ENCODE measurements around the gene NYAP1.

The NYAP1 gene

DNA sequence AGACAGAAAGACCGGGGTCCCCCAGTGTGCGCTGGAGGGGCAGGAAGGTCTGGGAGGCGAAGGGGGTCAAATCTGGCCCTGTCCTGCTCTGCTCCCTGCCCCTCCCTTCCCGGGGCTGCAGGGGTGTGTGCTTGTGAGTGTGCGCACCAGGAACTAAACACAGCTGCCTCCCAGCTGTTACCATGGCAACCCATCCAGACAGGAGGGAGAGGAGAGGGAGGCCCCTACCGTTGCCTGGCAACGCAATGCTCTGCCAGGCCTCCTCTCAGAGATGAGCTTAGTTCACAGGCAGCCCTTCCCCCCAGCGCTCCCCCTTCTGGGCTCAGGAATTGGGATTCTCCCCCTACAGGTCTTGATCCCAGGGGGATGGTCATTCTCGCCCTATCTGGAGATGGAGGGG, 6.1 kb downstream of the NYAP1 start:
- no peaks in the 10 kb centered on the region for H3F3A ChIP-seq (ENCODE audit: low read depth)
- H3K79me2 ChIP-seq (ENCODE audit: insufficient read depth, low read length) = no peaks in the 10 kb centered on the region
- no peaks in the 10 kb centered on the region for H3K4me1 ChIP-seq (ENCODE audit: insufficient read depth, low read length, poor library complexity, severe bottlenecking)
- no peaks in the 10 kb centered on the region for H3K27me3 ChIP-seq (ENCODE audit: insufficient read depth, low read length, poor library complexity, severe bottlenecking)
- H3K36me3 ChIP-seq (ENCODE audit: insufficient read depth, low read length) = no peaks in the 10 kb centered on the region
- no peaks in the 10 kb centered on the region for H3K9me3 ChIP-seq (ENCODE audit: insufficient read depth, low read depth, low read length)
- no peak overlapping the region for H2AFZ ChIP-seq (ENCODE audit: low read length)
- no peak overlapping the region for H3K4me2 ChIP-seq (ENCODE audit: low read depth, low read length, poor library complexity, severe bottlenecking)
- no peak overlapping the region for H3K4me3 ChIP-seq (ENCODE audit: low read length, poor library complexity, severe bottlenecking)
- H3K9ac ChIP-seq (ENCODE audit: low read depth, low read length, poor library complexity, severe bottlenecking) = no peak overlapping the region
- H4K20me1 ChIP-seq (ENCODE audit: insufficient read depth, low read length, poor library complexity, severe bottlenecking) = no peaks in the 10 kb centered on the region
- H3K9me2 ChIP-seq (replicated peaks; ENCODE audit: low read depth, low read length) = no peaks in the 10 kb centered on the region
- TF ChIP-seq EZH2phosphoT487 (IDR thresholded peaks at IDR 0.05; ENCODE audit: borderline replicate concordance) = no peak
- TF ChIP-seq CTCF (conservative IDR thresholded peaks at IDR 0.05; ENCODE audit: low read length) = no peak

- Histone ChIP-seq H3K4me3 (ENCODE audit: low read length, poor library complexity, severe bottlenecking) (no peak overlapping the region), H3K9ac (ENCODE audit: low read depth, low read length, poor library complexity, severe bottlenecking) (no peak overlapping the region), H4K20me1 (ENCODE audit: insufficient read depth, low read length, poor library complexity, severe bottlenecking) (no peaks in the 10 kb centered on the region), H3K27me3 (ENCODE audit: insufficient read depth, low read length, poor library complexity, severe bottlenecking) (no peaks in the 10 kb centered on the region), H3K4me2 (ENCODE audit: low read depth, low read length, poor library complexity, severe bottlenecking) (no peak overlapping the region), H2AFZ (ENCODE audit: low read length) (no peak overlapping the region), H3K9me2 (replicated peaks; ENCODE audit: low read depth, low read length) (no peaks in the 10 kb centered on the region), H3F3A (ENCODE audit: low read depth) (no peaks in the 10 kb centered on the region), H3K9me3 (ENCODE audit: insufficient read depth, low read depth, low read length) (no peaks in the 10 kb centered on the region), H3K79me2 (ENCODE audit: insufficient read depth, low read length) (no peaks in the 10 kb centered on the region), H3K4me1 (ENCODE audit: insufficient read depth, low read length, poor library complexity, severe bottlenecking) (no peaks in the 10 kb centered on the region), H3K36me3 (ENCODE audit: insufficient read depth, low read length) (no peaks in the 10 kb centered on the region)
- no peak for TF ChIP-seq CTCF (conservative IDR thresholded peaks at IDR 0.05; ENCODE audit: low read length)
Observed at GRCh38 chr7:100490483-100491191, 6.9 kb downstream of the NYAP1 start.

GRCh38 chr7:100491192-100491578, 7.5 kb downstream of the NYAP1 start:
- H3K79me2 ChIP-seq (ENCODE audit: insufficient read depth, low read length) = no peaks in the 10 kb centered on the region
- no peaks in the 10 kb centered on the region for H3K36me3 ChIP-seq (ENCODE audit: insufficient read depth, low read length)
- H3K4me1 ChIP-seq (ENCODE audit: insufficient read depth, low read length, poor library complexity, severe bottlenecking) = no peaks in the 10 kb centered on the region
- H3K9ac ChIP-seq (ENCODE audit: low read depth, low read length, poor library complexity, severe bottlenecking) = no peak overlapping the region
- H3F3A ChIP-seq (ENCODE audit: low read depth) = no peaks in the 10 kb centered on the region
- no peak overlapping the region for H2AFZ ChIP-seq (ENCODE audit: low read length)
- no peaks in the 10 kb centered on the region for H4K20me1 ChIP-seq (ENCODE audit: insufficient read depth, low read length, poor library complexity, severe bottlenecking)
- H3K4me2 ChIP-seq (ENCODE audit: low read depth, low read length, poor library complexity, severe bottlenecking) = no peak overlapping the region
- H3K9me2 ChIP-seq (replicated peaks; ENCODE audit: low read depth, low read length) = no peaks in the 10 kb centered on the region
- no peaks in the 10 kb centered on the region for H3K27me3 ChIP-seq (ENCODE audit: insufficient read depth, low read length, poor library complexity, severe bottlenecking)
- H3K4me3 ChIP-seq (ENCODE audit: low read length, poor library complexity, severe bottlenecking) = no peak overlapping the region
- TF ChIP-seq EZH2phosphoT487 (IDR thresholded peaks at IDR 0.05; ENCODE audit: borderline replicate concordance) (no peak), CTCF (conservative IDR thresholded peaks at IDR 0.05; ENCODE audit: low read length) (no peak)
- H3K9me3 ChIP-seq (ENCODE audit: insufficient read depth, low read depth, low read length) = no peaks in the 10 kb centered on the region

Measured in Loucy (cell line).